Sigmoid colon (tissue), 4 donors: ENCODE results near the gene NDUFA7.
"Not testable (repeated sequence)": the region's sequence is repeated elsewhere in the genome, so short reads cannot be mapped to it uniquely, and the experiment has no call there.

Source experiments
- CTCF ChIP-seq, 4 experiments: fragments of 450-650 bp in 3 of 4; fragments of 200-600 bp in 1 of 4; IDR thresholded peaks; one replicate each; pipeline ENCODE4 v1.5.1; 2016 to 2019; ENCODE audit warnings: antibody characterized with exemption in 4 of 4, mild to moderate bottlenecking in 3 of 4, moderate library complexity in 2 of 4
- EP300 ChIP-seq, 4 donors: sonication (generic); formaldehyde crosslinking; IDR thresholded peaks; one replicate each; pipeline ENCODE4 v1.6.1; 2017; ENCODE audit warnings: antibody characterized with exemption in 4 of 4

GRCh38 chr19:8264248-8264647 lies 56.9 kb downstream of the NDUFA7 start:
- not testable (repeated sequence) for TF ChIP-seq EP300, CTCF (IDR thresholded peaks at IDR 0.05)
